Nephron progenitor cell (in vitro differentiated cells): ENCODE data around the gene ARHGAP30.
A peak's percentile ranks its signal among the peaks of the same experiment; 100 is the strongest.
"Not testable (repeated sequence)": the region's sequence is repeated elsewhere in the genome, so short reads cannot be mapped to it uniquely, and the experiment has no call there.

Experiments
- DNase-seq: peaks from one replicate; pipeline ENCODE4 v3.0.0; 2021
- H3K27ac Mint-ChIP-seq: 2 replicates; pipeline ENCODE4 v1.8.0; 2021; ENCODE audit warnings: mild to moderate bottlenecking, moderate library complexity, mixed read lengths
- H3K27me3 Mint-ChIP-seq: 2 replicates; pipeline ENCODE4 v1.8.0; 2021; ENCODE audit warnings: mild to moderate bottlenecking, low read depth, mixed read lengths; ENCODE audit not compliant: poor library complexity
- H3K36me3 Mint-ChIP-seq: 2 replicates; pipeline ENCODE4 v1.8.0; 2021; ENCODE audit warnings: low read depth, mixed read lengths
- H3K4me1 Mint-ChIP-seq: 2 replicates; pipeline ENCODE4 v1.8.0; 2021; ENCODE audit warnings: mixed read lengths
- H3K4me3 Mint-ChIP-seq: 2 replicates; pipeline ENCODE4 v1.8.0; 2021; ENCODE audit warnings: mild to moderate bottlenecking, moderate library complexity, mixed read lengths
- H3K9me3 Mint-ChIP-seq: 2 replicates; pipeline ENCODE4 v1.8.0; 2021; ENCODE audit warnings: mild to moderate bottlenecking, moderate library complexity, mixed read lengths
- TF ChIP-seq, protein P1 (sequence below): fragments of 200-600 bp; sonication (generic); IDR thresholded peaks from 2 replicates; pipeline ENCODE4 v1.5.0; 2021; ENCODE audit warnings: antibody characterized with exemption

The ARHGAP30 gene

DNA sequence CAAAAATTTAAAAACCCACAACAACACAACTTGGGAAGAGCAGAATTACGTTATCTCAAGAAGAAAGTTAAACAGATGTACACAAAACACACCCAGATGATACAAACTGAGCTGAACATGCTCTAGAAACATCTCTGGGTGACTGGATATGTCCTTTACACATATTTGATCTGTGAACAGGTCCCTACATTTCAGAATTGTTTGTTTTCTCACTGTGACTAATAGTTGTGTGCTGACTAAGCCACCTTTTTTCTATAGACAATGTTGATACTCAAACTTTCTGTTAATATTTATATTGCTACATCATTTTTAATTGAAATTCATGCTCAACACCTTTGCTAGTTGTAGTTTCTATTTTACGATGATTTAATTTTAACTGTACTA lies 47.7 kb downstream of the ARHGAP30 start:
- TF ChIP-seq, protein P1, sequence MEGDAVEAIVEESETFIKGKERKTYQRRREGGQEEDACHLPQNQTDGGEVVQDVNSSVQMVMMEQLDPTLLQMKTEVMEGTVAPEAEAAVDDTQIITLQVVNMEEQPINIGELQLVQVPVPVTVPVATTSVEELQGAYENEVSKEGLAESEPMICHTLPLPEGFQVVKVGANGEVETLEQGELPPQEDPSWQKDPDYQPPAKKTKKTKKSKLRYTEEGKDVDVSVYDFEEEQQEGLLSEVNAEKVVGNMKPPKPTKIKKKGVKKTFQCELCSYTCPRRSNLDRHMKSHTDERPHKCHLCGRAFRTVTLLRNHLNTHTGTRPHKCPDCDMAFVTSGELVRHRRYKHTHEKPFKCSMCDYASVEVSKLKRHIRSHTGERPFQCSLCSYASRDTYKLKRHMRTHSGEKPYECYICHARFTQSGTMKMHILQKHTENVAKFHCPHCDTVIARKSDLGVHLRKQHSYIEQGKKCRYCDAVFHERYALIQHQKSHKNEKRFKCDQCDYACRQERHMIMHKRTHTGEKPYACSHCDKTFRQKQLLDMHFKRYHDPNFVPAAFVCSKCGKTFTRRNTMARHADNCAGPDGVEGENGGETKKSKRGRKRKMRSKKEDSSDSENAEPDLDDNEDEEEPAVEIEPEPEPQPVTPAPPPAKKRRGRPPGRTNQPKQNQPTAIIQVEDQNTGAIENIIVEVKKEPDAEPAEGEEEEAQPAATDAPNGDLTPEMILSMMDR = no peak
- Mint-ChIP-seq H3K9me3 (peaks cover 1% of the 10 kb centered on the region), H3K27ac (no peak overlapping the region), H3K4me3 (peak overlapping the region; percentile 83), H3K4me1 (peaks cover 20% of the 10 kb centered on the region), H3K36me3 (peaks cover 3% of the 10 kb centered on the region), H3K27me3 (peaks cover 49% of the 10 kb centered on the region)
- no peak for DNase-seq

DNA sequence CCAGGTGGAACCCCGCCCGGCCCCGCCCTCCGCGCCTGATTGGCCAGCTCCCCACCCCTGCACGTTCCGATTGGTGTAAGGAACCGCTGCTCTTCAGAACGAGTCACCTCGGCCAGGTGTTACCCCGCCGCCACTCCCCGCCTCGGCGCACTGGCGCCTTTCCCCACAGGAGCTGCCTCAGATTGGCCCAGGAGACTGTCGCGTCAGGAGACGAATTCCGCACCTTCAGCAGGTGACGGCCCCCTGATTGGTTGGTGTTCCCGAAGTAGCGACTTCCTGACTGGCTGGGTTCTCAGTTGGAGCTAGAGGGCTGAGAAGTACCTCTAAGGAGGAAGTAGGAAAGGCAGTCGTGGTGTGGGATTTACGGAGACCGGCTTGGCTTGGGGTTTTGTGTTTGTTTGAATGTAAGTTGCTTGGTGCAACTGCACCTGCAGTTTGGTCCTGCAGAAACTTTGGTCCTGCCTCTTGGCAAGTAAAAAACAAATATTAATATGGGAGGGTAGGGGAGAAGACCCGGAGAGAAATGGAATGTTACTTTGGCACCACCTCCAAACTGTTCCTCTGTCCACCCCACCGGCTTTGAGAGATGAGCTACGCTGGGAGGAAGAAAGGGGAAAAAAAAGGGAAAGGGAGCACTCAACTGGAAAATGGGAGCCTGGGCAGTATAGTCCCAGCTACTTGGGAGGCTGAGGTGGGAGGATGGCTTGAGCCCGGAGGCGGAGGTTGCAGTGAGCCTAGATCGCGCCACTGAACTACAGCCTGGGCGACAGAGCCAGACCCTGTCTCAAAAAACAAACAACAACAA lies 48.3 kb downstream of the ARHGAP30 start:
- Mint-ChIP-seq H3K36me3 (no peaks in the 10 kb centered on the region), H3K4me1 (peaks cover 20% of the 10 kb centered on the region), H3K9me3 (no peaks in the 10 kb centered on the region), H3K27ac (no peak overlapping the region), H3K4me3 (peak overlapping the region; percentile 83), H3K27me3 (peaks cover 49% of the 10 kb centered on the region)
- TF ChIP-seq, protein P1 = no peak
- DNase-seq = peak; percentile 82

DNA sequence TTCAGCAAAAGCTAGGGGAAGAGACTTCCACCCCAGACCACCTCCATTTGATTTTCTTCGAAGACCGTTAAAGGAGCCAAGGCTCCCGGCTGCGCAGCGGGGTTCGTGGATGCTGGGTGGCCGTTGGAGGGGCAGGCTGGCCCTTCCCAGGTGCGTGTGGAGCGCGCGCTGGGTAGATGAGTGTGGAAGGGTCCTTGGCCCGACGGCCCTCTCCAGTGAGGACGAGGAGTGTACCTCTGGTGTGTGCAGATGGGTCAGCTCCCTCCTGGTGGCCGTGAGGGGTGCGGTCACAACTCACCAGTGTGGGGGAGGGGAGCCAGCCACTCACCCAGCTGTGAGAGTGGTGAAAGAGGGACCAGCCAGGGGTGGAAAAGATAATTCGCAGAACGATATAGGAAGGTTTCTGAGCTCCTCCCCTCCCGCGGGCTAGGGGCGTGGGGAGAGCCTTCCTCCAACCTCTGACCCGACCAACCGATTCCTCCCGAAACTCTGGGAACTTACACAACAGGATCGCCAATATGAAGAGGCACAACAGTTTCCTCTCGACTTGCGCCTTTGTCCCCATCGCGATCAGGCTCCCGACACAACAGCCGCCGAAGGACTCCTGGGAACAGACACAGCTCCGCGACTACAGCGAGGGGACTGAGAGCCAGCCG lies 49.1 kb downstream of the ARHGAP30 start, which contains the start of gene F11R:
TSS of gene F11R (minus strand) at position 644 of the 656 bp plus-strand sequence. CDS start at position 565, 79 bp downstream.
- TF ChIP-seq, protein P1 = no peak
- H3K27me3 Mint-ChIP-seq = peaks cover 49% of the 10 kb centered on the region
- no peak within 1 kb of the TSS for H3K27ac Mint-ChIP-seq
- no peaks in the 10 kb centered on the region for H3K9me3 Mint-ChIP-seq
- peak; percentile 63 for DNase-seq
- peaks cover 20% of the 10 kb centered on the region for H3K4me1 Mint-ChIP-seq
- H3K36me3 Mint-ChIP-seq = no peaks in the 10 kb centered on the region
- peak within 1 kb of the TSS; percentile 83 for H3K4me3 Mint-ChIP-seq

DNA sequence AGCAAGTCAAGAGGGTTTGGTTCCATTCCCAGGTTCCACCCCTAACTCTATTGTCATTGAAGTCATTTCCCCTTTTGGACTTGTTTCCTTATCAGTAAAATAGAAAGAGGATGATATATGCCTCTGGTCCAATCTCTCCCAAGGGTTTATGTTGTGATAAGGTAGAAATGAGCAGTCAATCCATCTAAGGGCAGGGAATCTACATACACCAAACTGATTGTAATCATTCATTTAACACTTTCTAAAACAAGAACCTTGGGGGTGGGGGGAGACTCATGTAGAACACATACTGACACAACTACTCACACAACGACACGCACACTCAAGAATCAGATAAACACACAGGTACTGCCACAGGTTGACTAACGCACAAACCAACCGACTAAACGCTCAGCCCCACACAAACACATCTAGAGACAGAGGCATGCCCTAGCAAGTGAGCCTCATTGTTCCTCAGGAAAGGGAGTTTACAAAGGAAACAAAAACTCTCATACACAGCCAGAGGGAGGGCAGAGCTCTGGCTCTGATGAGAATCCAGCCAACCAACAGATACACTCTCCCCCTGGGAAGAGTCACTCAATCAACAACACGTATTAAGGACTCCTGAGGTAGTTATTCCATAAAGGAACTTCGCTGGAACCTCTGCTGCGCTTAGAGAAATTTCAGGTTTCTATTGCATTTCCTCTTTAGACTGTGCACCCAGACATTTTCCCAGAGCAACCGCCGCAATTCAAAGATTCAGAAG lies 49.8 kb downstream of the ARHGAP30 start:
- TF ChIP-seq, protein P1 = no peak
- Mint-ChIP-seq H3K4me3 (peak overlapping the region; percentile 83), H3K4me1 (peaks cover 20% of the 10 kb centered on the region), H3K27me3 (peaks cover 49% of the 10 kb centered on the region), H3K36me3 (no peaks in the 10 kb centered on the region), H3K27ac (no peak overlapping the region), H3K9me3 (no peaks in the 10 kb centered on the region)
- DNase-seq = no peak

DNA sequence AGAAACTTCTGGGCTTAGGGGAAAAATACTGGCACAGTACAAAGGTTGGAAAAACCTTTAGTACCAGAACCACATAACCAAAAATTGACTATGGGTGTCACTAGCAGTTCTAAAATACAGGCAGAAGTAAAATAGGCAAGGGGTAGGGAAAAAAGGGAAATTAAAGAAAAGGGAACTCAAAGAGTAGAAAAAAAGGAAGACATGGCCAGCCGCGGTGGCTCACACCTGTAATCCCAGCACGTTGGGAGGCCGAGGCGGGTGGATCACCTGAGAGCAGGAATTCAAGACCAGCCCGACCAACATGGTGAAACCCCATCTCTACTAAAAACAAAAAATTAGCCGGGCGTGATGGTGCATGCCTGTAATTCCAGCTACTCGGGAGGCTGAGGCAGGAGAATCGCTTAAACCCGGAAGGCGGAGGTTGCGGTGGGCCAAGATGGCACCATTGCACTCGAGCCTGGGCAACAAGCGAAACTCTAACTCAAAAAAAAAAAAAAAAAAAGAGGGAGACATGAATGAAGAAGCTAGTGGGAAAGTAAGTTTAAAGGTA lies 50.5 kb downstream of the ARHGAP30 start:
- not testable (repeated sequence) for H3K27ac Mint-ChIP-seq, H3K9me3 Mint-ChIP-seq, DNase-seq, H3K36me3 Mint-ChIP-seq
- H3K27me3 Mint-ChIP-seq = peaks cover 49% of the 10 kb centered on the region
- H3K4me3 Mint-ChIP-seq = peak overlapping the region; percentile 83
- H3K4me1 Mint-ChIP-seq = peaks cover 21% of the 10 kb centered on the region

DNA sequence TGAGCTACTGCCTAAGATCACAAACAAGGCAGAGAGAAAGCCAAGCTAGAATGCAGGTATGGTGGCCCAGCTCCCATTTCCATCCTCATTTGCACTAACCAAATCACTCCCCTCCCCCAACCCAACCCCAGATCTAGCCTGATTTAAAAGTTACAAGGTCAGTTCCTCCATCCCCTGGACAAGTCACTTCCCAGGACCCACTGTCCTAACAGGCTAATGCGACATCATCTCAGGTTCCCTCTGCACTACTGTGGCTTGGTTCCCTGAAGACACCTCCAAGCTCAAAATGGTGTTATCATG lies 51.1 kb downstream of the ARHGAP30 start:
- peaks cover 49% of the 10 kb centered on the region for H3K27me3 Mint-ChIP-seq
- no peaks in the 10 kb centered on the region for H3K9me3 Mint-ChIP-seq
- DNase-seq = no peak
- TF ChIP-seq, protein P1 = no peak
- H3K27ac Mint-ChIP-seq = no peak overlapping the region
- H3K36me3 Mint-ChIP-seq = no peaks in the 10 kb centered on the region
- no peak overlapping the region for H3K4me3 Mint-ChIP-seq
- peaks cover 27% of the 10 kb centered on the region for H3K4me1 Mint-ChIP-seq
